Measurements from ENCODE around the gene NDFIP2.

DNA sequence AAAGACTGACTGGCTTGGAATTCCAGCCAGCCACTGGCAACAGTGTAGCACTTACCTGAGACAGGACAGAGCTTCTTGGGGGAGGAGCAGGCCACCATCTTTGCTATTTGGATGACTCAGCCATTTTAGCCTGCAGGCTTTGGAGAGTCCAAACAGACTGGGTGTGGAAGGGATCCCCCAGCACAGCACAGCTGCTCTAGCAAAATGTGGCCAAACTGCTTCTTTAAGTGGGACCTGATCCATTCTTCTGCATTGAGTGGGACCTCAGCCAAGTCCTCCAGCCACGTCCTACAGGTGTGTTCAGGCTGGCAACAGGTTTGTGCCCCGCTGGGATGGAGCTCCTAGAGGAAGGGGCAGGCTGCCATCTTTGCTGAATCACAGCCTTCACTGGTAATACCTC is 80.0 kb downstream of the NDFIP2 start:
- TF ChIP-seq, protein P1, sequence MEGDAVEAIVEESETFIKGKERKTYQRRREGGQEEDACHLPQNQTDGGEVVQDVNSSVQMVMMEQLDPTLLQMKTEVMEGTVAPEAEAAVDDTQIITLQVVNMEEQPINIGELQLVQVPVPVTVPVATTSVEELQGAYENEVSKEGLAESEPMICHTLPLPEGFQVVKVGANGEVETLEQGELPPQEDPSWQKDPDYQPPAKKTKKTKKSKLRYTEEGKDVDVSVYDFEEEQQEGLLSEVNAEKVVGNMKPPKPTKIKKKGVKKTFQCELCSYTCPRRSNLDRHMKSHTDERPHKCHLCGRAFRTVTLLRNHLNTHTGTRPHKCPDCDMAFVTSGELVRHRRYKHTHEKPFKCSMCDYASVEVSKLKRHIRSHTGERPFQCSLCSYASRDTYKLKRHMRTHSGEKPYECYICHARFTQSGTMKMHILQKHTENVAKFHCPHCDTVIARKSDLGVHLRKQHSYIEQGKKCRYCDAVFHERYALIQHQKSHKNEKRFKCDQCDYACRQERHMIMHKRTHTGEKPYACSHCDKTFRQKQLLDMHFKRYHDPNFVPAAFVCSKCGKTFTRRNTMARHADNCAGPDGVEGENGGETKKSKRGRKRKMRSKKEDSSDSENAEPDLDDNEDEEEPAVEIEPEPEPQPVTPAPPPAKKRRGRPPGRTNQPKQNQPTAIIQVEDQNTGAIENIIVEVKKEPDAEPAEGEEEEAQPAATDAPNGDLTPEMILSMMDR (IDR thresholded peaks at IDR 0.05; ENCODE audit: borderline replicate concordance, extremely low read depth, low read length, poor library complexity, severe bottlenecking) = no peak
- TF ChIP-seq EZH2 (IDR thresholded peaks at IDR 0.05; ENCODE audit: borderline replicate concordance, low read depth, low read length, severe bottlenecking) = no peak
